Heart left ventricle (tissue), 13 donors: ENCODE results near the gene FAM149A.

Source experiments
- POLR2A ChIP-seq, 2 donors: fragments of 450-650 bp; IDR thresholded peaks; one replicate each; pipeline ENCODE4 v1.6.1; 2017; ENCODE audit warnings: antibody characterized with exemption in 2 of 2, mild to moderate bottlenecking in 2 of 2, moderate library complexity in 2 of 2
- TF ChIP-seq, protein P1 (sequence below), 12 donors: fragments of 200-600 bp; sonication (generic) in 4 of 12; IDR thresholded peaks; one replicate each; pipeline versions ENCODE4 v1.5.0 to v1.8.0; 2018 to 2022; ENCODE audit warnings: antibody characterized with exemption in 12 of 12, mild to moderate bottlenecking in 5 of 12
- donor health status: ischemic (EF 13 %, LVEDD 7.1; RV severe dilation, severe dysfunction).
- donor health status: DM: no; HTN: yes; CAD: no.
- donor health status: DM: no; HTN: no; CAD: no.
- donor health status: ischemic (EF 25% LVEDD 6.9; RV normal size, moderate dysfunction).
- donor health status: ischemic (EF 25% LVEDD 5.7; RV mildly dilated, moderate dysfunction).
- donor health status: ischemic (EF 35%, LVEDD 5.7; RV mildly dilated, moderate dysfunction).
- donor health status: nonischemic (EF 11% LVEDD 7.7; RV severe dilation, severe dysfunction).
- donor health status: DM: yes; HTN: yes; CAD: no.
- donor health status: PGD.
- donor health status: ischemic (EF 29% LVEDD 5.4; RV normal size, mild dysfunction).
- donor health status: nonischemic (EF 23%, LVEDD 6.1; RV moderate dilation, normal function).

DNA sequence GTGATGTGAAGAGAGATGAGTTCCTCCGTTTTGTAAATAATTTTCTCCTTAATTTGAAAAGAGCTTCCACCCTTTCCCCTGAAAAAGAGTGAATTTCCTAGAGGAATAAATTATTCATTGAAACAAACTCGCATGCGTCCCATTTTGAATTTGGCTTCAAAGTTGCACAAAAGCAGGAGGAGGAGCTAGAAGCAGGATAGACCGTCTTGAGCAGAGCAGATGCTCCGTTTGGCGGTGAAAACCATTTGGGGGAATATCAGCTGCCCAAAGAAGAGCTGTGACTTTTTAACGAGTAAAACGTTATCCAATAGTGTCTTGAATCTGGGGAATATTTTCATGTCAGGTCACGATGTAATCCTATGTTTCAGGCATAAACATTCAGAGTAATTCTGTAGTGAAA lies 42.0 kb downstream of the FAM149A start:
- TF ChIP-seq, protein P1, sequence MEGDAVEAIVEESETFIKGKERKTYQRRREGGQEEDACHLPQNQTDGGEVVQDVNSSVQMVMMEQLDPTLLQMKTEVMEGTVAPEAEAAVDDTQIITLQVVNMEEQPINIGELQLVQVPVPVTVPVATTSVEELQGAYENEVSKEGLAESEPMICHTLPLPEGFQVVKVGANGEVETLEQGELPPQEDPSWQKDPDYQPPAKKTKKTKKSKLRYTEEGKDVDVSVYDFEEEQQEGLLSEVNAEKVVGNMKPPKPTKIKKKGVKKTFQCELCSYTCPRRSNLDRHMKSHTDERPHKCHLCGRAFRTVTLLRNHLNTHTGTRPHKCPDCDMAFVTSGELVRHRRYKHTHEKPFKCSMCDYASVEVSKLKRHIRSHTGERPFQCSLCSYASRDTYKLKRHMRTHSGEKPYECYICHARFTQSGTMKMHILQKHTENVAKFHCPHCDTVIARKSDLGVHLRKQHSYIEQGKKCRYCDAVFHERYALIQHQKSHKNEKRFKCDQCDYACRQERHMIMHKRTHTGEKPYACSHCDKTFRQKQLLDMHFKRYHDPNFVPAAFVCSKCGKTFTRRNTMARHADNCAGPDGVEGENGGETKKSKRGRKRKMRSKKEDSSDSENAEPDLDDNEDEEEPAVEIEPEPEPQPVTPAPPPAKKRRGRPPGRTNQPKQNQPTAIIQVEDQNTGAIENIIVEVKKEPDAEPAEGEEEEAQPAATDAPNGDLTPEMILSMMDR (IDR thresholded peaks at IDR 0.05), result no peak
- TF ChIP-seq POLR2A (IDR thresholded peaks at IDR 0.05), result no peak
